ENCODE measurements around the gene EGR4. TPM values are rescaled to one million over a fixed set of nuclear protein-coding genes. Genes with fewer than 3 reads are reported as not detected.
"Not testable (repeated sequence)": the region's sequence is repeated elsewhere in the genome, so short reads cannot be mapped to it uniquely, and the experiment has no call there.

EGR4 gene
- total RNA-seq, 1 donor from 2014 or later = not detected

DNA sequence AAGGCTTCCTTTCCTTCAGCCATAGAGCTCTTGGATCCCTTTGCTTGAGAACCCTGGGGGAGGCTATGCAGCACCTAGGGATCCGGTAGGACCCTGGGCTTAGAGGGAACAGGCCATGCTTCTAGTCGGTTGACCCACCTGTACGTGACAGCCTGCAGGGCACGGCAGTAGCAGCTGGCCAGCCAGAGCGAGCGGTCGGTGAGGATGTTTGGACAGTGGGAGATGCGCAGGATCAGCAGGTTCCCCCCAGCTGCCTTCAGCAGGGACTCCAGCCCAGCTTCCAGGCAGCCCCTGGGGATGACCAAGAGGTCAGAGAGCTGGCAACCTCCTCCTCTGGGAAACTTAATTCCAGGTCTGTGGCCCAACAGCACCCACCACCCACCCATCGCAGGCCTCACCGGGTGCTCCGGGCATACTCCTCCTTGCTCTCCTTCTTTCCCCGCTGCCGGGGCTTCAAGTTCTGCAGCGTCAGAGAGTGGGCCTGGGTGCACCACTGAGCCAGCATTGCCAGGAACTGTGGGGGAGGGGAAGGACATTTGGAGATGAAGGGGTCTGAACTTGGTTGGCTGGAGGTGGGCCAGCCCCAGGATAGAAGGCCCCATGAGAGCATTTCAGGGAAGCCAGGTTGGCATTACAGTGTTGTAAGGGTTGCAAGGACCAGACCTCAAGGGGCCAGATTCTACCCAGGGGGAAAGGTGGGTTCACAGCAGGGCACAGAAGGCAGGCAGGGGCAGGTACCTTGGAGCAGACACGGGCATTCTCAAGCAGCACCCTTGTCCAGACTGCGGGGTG lies 29.6 kb downstream of the EGR4 start:
- DNase-seq (ENCODE audit: low spot score) = no peak

DNA sequence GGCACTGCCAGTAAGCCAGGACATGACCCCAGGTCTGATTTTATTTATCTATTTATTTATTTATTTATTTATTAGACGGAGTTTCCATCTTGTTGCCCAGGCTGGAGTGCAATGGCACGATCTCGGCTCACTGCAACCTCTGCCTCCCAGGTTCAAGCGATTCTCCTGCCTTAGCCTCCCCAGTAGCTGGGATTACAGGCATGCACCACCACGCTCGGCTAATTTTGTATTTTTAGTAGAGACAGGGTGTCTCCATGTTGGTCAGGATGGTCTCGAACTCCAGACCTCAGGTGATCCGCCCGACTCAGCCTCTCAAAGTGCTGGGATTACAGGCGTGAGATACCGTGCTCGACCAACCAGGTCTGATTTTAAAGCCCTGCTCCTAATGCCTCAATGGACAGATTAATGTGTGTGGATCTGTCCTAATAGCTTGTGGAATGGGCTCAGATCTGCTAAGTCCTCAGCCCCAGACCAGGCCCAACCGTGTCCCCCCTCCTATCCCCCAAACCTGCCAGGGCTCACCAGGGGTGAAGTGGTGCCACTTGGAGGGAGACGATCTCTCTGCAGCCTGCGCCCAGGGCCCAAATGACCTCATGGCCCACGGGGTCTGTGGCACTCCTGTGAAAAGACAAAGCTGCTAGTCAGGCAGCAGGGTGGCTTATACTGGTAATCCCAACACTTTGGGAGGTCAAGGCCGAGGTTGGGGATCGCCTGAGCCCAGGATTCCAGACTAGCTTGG lies 30.5 kb downstream of the EGR4 start:
- DNase-seq (ENCODE audit: low spot score) = not testable (repeated sequence)

DNA sequence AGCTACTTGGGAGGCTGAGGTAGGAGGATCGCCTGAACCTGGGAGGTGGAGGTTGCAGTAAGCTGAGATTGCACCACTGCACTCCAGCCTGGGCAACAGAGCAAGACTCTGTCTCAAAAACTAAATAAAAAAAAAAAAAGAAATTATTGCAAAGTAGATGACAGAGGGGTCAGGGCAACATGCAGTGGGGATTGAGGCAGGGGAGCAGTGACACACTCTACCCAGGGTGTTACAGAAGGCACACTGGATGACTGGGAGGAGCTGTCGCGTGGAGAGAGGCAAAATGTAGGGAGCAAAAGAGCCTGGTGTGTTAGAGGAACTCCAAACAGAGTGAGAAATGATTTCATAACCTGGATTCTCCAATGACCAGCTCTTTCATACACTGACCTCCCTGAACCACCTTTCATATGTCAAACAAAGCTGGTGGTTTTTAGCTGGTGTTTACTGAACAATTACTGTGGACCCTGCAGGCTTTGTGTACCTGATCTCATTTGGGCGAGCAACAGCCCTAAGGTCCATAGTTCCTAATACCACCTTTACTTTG lies 31.2 kb downstream of the EGR4 start:
- DNase-seq (ENCODE audit: low spot score) = no peak

DNA sequence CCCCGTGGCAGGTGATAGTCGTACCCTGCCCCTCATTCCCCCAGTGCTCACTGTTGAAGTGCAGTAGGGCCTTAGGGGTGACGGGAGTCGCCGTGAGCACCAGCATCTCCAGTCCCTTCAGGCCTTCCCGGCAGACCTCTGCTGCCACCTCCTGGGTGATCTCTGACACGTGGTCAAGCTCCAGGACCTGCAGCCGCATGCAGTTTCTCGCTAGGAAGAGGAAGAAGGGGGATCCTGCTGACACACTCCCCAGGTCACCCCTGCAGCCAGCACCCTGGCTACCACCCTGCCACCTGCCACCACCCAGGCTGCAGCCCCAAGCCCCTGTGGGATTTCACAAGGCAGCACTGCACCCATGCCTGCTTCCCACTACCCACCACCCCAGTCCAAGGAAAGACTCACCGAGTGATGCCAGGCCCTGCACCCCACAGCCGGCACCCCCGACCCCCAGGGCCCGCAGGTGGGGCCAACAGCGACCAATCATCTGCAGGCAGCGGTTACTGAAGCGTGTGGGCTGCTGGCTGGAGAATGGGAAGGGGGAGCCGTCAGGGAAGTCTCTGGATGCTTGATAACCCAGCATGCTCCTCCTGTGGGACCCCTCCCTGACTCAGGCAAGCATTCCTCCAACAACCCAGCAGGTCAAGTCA lies 32.9 kb downstream of the EGR4 start:
- DNase-seq (ENCODE audit: low spot score) = no peak

DNA sequence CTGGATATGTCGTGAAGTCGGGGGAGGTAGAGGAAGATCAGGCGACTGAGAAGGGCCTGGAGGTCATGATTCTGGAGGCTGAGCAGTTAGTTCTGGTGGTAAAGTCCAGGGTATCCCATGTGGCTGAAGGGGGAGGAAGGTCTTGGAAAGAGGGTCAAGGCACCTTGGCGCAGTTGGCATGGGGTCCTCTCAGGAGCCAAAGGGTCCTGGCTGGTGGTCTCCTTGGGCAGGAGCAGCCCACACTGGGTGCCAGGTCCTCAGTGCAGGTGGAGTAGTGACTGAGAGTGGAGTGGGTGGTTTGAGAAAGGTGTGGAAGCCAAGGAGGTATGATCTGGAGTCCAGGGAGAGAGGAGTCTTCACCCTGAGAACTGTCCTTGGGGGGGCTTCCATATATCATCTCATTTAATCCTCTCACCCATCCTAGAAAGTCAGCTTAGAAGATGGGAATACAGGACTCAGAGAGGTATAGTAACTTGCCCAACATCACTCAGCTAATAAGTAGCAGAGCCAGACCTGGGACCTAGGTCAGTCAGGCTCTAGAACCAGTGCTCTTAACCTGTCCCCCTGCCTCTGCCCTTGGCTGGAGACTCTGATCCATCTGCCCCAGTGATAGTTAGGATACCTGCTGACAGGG lies 33.5 kb downstream of the EGR4 start:
- no peak for DNase-seq (ENCODE audit: low spot score)

DNA sequence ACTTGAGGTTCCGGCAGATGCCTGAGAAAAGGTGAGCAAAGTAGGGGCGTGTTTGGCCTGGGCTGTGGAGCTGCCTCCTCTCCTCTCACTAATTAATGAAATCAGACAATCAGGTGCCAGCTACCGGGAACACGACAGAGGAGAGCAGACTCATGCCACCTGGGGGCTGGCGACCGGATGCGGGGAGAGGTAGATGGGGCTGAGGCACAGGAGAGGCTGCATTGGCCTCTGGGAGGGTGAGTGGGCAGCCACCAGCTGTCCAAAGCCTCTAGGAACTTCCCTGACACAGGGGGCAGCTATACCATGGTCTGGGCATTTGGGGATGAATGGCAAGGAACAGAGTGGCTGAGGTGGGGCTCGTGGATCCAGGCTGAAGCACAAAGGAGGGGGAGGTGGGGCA lies 34.1 kb downstream of the EGR4 start:
- DNase-seq (ENCODE audit: low spot score) = no peak

DNA sequence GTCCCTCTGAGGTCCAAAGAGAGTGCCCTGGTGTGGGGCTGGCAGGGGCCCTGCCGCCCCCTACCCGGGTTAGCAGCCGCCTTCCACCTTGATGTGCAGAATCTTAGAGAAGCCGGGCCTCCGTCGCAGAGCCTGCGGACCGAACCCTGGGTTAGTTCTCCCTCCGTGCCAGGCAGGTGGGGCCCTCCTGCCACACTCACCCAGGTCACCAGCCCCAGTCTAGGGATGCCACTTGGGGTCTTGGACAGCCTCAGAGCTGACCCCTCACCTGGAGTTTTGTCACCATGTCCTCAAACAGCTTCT lies 34.5 kb downstream of the EGR4 start:
- DNase-seq (ENCODE audit: low spot score) = no peak

DNA sequence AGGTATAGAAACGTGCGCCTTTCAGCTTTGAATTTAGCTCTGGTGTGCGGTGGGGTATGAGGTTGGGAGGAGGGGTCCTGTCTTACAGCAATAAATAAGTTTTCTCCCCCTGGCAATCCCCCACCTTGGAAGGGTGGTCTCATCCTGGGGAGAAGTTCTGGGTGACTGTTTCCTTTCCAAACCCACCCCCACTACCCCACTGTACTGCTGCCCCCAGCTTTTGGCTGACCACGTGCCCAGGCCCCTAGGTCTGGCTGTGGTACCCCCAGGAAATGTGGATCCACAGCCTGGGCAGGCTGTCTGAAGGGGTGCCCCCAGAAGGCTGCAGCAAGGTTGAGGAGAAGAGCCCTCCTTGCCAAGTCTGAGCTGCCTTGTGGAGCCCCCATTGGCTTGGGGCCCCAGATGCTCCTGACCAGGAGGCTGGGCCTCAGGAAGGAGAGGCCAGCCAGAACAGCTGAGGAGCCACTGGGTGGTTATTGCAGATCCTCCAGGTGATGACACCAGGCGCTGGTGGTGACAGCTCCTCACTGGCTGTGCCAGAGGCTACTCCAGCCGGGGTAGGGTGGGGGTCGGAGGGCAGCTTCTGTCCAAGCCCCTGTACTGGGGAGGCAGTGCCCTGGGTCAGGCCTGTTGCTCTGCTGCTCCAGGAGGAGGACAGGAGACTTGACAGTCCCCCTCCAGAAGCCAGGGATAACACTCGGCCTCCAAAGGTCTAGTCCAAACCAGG lies 35.0 kb downstream of the EGR4 start:
- DNase-seq (ENCODE audit: low spot score) = no peak

DNA sequence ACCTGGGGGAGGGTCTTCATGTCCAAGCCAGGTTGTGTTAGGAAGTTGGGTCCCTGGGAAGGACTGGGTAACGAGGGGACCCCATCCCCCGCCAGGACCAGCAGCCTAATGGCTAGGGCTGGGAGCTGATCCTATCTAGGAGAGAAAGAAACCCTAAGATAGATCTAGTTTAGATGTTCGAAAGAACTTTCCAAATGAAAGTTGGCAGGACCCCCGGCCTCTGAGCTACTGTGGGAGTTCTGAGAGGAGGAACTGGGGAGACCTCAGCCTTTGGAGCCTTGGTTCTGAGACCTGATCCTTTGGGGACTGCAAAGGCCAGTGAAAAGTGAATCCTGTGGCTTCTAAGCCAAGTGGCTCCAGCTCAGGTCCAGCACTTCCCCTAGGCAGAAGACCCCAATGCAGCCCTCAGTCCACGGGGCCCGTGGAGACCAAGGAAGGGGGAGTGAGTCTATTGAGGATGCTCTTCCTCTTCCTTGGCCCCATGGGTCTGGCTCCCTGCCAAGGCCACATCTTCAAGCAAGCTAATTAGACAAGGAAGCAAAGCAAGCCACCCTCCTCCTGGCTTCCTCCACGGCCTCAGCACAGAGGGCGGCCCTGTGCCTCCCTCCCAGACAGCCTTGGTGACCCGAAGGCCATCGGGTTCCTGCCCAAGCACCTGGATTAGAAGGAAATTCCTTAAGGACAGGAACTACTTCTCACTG lies 35.8 kb downstream of the EGR4 start:
- no peak for DNase-seq (ENCODE audit: low spot score)

DNA sequence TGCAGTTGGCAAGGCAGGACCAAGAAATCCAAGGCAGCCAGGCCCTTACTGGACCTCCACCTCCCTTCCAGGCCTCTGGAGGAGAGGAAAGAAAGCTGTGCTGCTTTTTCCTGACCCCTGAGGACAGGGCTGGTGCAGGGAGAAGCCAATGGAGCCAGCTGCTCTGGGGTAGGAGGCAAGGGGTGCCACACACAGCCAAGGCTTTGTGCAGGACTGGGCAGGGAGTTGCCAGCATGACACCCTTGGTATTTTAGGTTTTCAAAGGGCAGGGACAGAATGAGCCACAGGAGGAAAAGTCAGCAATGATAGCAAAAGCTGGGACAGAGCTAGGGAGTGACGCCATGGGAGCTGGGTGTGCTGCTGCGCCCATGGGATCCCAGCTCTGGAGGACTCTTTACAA lies 36.3 kb downstream of the EGR4 start:
- no peak for DNase-seq (ENCODE audit: low spot score)

DNA sequence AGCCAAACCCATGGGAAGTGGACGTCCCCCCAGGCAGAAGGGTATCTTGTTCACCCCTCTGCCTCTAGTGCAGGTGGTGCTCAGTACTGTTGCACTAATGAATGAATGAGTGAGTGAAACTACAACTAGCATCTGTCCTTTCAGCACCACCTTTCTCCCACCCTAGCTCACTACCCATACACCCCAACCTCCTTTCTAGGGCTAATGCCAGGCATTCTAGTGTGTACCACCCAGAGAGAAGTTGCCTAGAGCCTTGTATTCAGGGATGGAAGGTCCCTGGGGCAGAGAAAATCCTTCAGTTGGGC lies 36.8 kb downstream of the EGR4 start:
- no peak for DNase-seq (ENCODE audit: low spot score)

DNA sequence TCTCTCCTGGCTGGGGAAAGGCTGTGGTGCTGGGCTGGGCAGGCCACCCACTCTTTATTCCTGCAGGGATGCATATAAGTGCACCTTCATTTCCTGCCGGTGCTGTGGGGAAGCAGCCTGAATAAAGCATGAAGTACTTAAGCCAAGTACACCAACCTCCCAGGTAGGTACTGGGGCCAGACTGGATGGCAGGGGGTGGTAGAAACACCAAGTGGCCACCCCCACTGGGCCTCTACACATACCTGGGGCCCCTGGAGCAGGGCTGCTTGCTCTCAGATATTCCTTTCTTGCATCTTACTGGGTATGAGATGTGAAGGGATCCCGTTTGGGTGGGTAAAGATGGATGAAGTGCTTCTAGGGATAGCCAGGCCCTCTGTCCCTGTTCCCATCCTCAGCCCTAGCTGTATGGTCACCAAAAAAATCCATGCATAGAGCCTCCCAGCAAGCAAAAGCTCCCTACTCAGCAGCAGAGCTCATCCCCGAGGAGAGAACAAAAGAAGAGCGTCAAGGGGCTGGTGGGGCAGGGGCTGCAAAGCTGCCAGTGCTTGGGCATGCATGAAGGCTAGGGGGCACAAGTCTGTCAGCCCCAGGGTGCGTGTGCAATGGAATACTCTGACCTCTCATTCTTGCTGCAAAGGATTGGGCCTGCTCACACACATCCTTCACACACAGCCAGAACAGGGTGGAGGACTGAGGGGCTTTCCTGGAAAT lies 37.3 kb downstream of the EGR4 start:
- no peak for DNase-seq (ENCODE audit: low spot score)

DNA sequence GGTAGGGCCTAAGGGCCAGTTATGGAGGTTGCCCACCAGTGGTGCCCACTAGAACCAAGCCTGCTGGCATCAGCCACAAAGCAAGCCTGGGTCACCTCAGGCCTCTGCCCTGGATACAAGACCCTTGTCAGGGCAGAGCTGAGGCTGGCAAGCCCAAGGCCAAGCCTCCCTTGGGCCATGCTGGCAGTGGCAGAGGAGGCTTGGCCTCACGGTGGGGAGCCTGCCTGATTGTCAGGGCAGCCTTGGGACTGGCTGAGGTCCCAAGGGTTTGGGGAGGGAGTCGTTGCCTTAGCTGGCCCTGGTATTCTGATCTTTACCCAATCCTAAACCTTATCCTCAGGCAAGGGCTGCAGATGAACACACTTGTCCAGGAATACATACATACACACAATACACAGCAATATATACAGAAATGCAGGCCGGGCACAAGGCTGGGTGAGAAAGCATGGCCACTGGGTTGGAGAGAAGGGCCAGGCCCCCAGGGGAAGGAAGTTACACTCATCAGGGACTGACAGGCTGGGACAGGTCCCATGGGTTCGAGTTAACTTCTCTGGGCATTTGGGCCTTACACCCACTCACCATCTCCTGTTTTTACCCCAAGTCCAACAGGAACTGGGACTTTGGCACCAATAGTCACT lies 38.2 kb downstream of the EGR4 start:
- DNase-seq (ENCODE audit: low spot score) = no peak

DNA sequence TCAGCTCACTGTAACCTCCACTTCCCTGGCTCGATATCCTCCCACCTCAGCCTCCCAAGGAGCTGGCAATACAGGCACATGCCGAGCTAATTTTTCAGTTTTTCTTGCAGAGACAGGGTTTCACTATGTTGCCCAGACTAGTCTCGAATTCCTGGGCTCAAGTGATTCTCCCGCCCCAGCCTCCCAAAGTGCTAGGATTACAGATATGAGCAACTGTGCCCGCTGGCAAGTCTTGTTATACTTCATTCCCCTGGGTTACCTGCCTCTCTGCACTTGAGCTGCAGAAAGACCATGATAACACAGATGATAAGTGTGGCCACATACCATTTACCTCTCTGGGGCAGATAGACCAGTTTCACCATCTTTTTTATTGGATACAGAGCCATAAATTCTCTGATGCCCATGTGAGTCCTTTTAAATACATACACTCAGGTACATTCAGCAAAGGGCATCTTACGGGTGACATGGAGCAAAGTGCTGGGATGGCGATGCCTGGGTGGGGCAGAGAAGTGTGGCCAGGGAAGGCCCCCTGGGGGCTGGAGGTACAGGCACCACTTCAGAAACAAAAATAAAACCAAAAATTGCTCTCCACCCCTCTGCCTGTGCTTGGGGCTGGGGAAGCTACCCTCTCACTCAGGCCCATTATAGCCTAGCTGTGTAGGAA lies 38.9 kb downstream of the EGR4 start:
- no peak for DNase-seq (ENCODE audit: low spot score)

DNA sequence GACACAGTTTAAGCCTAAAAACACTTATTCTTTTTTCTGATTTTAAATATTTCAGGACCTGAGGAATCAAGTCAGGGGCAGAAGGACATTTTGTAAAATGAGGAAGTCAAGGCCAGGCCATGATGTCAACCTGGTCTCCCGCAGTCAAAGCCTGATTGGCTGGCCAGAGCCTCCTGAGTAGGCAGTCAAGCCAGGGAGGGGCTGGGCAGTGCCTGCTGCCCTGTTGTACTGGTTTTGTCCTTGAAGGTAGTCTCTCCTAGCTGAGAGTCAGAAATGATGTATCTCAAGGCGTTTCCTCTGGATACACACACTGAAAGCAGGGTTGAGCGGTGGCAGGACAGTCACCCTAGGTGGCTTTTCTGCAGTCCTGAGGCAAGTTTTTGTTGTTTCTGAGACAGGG lies 39.4 kb downstream of the EGR4 start:
- DNase-seq (ENCODE audit: low spot score) = no peak

DNA sequence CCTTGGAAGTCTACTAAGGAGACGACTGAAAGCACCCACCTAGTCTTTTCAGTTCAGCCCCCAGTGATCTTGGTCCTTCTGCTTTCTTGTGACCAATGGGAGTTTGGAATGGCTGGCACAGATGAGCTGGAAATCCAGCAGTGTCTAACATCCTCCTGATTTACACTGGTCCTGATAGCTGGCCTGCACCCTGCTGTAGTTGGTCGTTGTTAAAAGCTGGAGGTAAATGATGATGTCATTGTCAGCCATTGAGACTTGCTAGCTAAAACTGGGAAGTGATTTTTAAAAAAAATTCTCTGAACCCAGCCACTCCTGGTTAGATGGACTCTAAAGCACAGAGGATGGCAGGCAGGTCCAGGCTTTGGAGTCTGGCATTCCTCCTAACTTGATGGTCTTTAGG lies 39.9 kb downstream of the EGR4 start:
- DNase-seq (ENCODE audit: low spot score) = no peak

DNA sequence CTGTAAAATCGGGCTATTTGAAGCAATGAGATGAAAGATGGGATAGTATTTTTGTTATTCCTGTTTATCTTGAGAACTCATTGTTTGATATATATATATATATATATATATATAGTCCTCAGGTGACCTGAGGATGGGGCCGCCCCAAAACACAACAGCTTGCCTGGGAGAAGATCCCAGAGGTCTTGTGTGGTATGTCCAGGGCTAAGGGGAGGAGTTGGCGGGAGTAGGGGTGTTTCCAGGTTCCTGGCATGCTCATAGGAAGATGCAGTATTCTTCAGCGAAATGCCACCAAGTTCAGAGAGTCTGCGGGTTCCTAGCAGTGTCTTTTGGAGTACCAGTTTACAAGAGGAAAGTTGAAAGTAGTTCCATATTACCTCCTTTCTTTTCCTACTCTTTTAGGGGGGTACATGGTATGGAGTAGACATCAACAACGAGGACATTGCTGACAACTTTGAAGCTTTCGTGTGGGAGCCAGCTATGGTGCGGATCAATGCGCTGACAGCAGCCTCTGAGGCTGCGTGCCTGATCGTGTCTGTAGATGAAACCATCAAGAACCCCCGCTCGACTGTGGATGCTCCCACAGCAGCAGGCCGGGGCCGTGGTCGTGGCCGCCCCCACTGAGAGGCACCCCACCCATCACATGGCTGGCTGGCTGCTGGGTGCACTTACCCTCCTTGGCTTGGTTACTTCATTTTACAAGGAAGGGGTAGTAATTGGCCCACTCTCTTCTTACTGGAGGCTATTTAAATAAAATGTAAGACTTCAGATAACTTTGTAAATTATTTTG lies 40.9 kb downstream of the EGR4 start:
- DNase-seq (ENCODE audit: low spot score) = no peak

All from ureter (tissue), 1 donor.